GM12875 (cell line): Measurements from ENCODE around the gene SSTR1.

Experiments used
- H3K4me3 ChIP-seq: one replicate; pipeline ENCODE4 v1.5.1; 2011; ENCODE audit warnings: low read depth, low read length, control low read depth
- CTCF ChIP-seq: IDR thresholded peaks from 2 replicates; pipeline ENCODE4 v1.5.1; 2011; ENCODE audit warnings: low read depth, mild to moderate bottlenecking, control low read depth, inconsistent platforms, low read length, moderate library complexity, borderline replicate concordance; ENCODE audit not compliant: insufficient read depth

The SSTR1 gene

GRCh38 chr14:38203929-38204718 is 3.6 kb upstream of the SSTR1 start:
- no peak overlapping the region for H3K4me3 ChIP-seq
- TF ChIP-seq CTCF, result no peak

DNA sequence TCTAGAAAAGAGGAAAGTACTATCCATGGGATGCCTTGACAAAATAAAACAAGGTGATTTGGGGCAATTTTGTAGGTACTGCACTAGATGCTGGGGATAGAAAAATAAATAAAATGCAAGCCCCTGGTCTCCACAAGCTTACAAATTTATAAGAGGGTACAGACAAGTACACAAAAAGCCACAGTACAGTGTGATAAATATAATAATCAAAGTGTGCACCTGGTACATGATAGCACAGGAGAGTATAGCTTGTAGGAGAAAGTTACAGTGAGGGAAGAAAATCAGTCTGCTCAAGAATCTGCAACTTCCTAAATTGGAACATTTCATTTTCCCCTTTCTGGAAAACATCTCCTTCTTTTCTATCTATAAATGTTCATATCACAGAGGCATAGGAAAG is 3.0 kb upstream of the SSTR1 start:
- H3K4me3 ChIP-seq, result no peak overlapping the region
- TF ChIP-seq CTCF, result no peak

- TF ChIP-seq CTCF, result no peak
- no peak overlapping the region for H3K4me3 ChIP-seq
Measured at GRCh38 chr14:38205119-38205813, 2.4 kb upstream of the SSTR1 start.

- no peak for TF ChIP-seq CTCF
- H3K4me3 ChIP-seq, result no peak overlapping the region
Measured at GRCh38 chr14:38205949-38206665, 1.6 kb upstream of the SSTR1 start.

DNA sequence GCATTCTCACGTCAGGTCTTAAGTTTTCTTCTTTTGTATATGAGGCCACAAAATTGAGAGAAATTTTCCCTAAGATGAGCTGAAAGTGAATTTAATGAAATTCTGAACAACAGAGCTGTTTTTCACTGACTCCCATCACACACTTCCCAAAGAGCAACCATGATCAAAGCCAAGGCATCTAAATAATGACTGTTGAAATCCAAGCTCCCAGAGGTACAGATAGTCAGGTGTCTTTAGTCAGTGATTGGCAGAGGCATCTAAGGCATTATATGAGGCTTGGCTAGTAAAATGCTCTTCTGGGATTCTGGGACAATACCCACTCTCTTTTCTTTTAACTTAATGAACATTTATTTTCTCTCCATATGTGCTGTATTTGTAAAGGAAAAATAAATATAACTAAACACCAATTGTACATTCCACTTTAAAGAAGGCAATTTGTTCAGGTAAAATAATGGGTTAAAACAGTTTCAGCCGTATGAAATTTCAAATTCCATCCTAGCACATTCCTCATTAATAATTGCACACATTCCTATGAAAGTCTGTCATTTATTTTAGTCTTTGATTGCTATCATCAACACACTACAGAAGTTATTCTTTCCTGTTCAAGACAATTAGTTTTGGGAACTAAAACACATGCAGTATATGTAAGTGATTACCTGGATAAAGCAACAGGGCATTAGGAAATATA is 871 bp upstream of the SSTR1 start:
- no peak for TF ChIP-seq CTCF
- no peak overlapping the region for H3K4me3 ChIP-seq

- no peak for TF ChIP-seq CTCF
- H3K4me3 ChIP-seq, result no peak overlapping the region
Measured at GRCh38 chr14:38207377-38207735, 348 bp upstream of the SSTR1 start.
